Activated T-helper 1 cell treated with anti-CD3 and anti-CD28 coated beads, Interleukin-12 subunit alpha, Interleukin-12 subunit beta, Interleukin-2, Interleukin-4 antibody, amounts not matched to agents 30 ng/mL and 10 ng/mL and 1 ng/mL, durations not matched to agents 14 hours and 24 hours and 36 hours (primary cell): Measurements from ENCODE around the gene MAML3. TPM values are rescaled to one million over a fixed set of nuclear protein-coding genes. Genes with fewer than 3 reads are reported as not detected.

Experiments used
- DNase-seq: peaks from one replicate; pipeline ENCODE4 v3.0.0; 2021; ENCODE audit warnings: low spot score
- H3K27ac Mint-ChIP-seq: one replicate; pipeline ENCODE4 v1.8.0; 2021; ENCODE audit warnings: mild to moderate bottlenecking, mixed read lengths
- H3K27me3 Mint-ChIP-seq: one replicate; pipeline ENCODE4 v1.8.0; 2022; ENCODE audit warnings: mild to moderate bottlenecking, moderate library complexity, mixed read lengths; ENCODE audit not compliant: insufficient read depth
- H3K36me3 Mint-ChIP-seq: one replicate; pipeline ENCODE4 v1.8.0; 2021; ENCODE audit warnings: low read depth, mixed read lengths
- H3K4me1 Mint-ChIP-seq: one replicate; pipeline ENCODE4 v1.8.0; 2021; ENCODE audit warnings: low read depth, mixed read lengths
- H3K4me3 Mint-ChIP-seq: one replicate; pipeline ENCODE4 v1.8.0; 2021; ENCODE audit warnings: mild to moderate bottlenecking, moderate library complexity, mixed read lengths
- H3K9me3 Mint-ChIP-seq: one replicate; pipeline ENCODE4 v1.8.0; 2021; ENCODE audit warnings: mixed read lengths
- intact Hi-C: fragments of 100-400 bp; cut with micrococcal nuclease; formaldehyde crosslinking; loops from one replicate; pipeline ENCODE4 v1.15.1; 2024
- total RNA-seq: library from RNA; stranded (reverse); gene quantifications from 2 replicates; pipeline ENCODE4 v1.2.3, GENCODE V29; 2022

Gene MAML3
- total RNA-seq, 1 donor from 2014 or later, result 0.47 TPM

DNA sequence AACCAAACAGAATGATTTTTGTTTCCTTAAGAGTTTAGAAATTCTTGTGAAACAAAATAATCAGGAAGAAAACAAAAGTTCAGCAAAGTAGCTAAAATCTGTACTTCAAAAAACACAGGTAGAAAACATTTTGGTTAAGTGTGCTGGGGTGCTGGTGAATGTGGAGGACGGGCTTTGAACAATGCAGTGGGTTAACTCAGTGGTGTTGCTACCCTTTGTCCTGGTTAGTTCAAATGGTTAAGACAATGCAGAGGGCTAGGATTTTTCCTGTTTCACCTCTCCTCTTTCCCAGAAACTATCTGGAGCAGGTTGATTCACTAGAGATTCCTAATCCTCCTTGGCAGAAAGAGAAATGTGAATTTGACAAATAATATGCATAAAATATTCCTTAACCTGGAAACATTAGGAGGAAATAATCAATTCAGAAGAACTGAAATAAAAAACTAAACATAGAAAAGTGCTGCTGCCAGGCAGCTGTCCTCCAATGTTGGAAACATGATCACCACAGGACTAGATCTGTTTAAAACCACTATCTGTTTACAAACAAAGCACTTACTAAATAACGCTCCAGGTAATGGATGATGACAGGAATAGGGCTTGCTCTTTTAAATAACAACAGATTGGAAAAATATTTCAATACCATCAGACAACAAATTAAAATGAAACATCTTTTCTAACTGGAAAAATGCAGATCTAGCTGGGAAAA lies 148.9 kb downstream of the MAML3 start:
- Mint-ChIP-seq H3K27ac (no peak overlapping the region), H3K4me1 (no peaks in the 10 kb centered on the region), H3K27me3 (peaks cover 34% of the 10 kb centered on the region), H3K4me3 (no peak overlapping the region), H3K36me3 (no peaks in the 10 kb centered on the region), H3K9me3 (no peaks in the 10 kb centered on the region)
- no peak for DNase-seq
- intact Hi-C loops, result no loop called here

DNA sequence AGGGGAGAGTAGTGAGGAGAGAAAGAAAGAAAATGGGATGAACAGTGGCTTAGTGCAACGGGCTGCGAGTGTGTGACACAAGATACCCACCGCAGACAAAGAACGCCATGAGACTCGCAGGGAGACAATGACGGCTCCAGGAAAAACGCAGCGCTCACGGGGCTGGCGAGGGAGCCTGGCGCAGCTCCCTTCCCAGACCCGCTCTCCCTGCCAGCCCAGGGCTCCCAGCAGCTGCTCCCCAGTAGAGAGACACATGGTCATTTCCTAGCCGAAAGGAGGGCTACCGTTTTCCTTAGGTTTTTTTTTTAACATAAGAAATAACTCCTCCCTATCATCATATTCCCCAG lies 149.5 kb downstream of the MAML3 start:
- H3K4me1 Mint-ChIP-seq, result no peaks in the 10 kb centered on the region
- no peak for DNase-seq
- H3K4me3 Mint-ChIP-seq, result no peak overlapping the region
- intact Hi-C loops, result no loop called here
- no peak overlapping the region for H3K27ac Mint-ChIP-seq
- H3K27me3 Mint-ChIP-seq, result peaks cover 35% of the 10 kb centered on the region
- no peaks in the 10 kb centered on the region for H3K36me3 Mint-ChIP-seq
- H3K9me3 Mint-ChIP-seq, result no peaks in the 10 kb centered on the region

DNA sequence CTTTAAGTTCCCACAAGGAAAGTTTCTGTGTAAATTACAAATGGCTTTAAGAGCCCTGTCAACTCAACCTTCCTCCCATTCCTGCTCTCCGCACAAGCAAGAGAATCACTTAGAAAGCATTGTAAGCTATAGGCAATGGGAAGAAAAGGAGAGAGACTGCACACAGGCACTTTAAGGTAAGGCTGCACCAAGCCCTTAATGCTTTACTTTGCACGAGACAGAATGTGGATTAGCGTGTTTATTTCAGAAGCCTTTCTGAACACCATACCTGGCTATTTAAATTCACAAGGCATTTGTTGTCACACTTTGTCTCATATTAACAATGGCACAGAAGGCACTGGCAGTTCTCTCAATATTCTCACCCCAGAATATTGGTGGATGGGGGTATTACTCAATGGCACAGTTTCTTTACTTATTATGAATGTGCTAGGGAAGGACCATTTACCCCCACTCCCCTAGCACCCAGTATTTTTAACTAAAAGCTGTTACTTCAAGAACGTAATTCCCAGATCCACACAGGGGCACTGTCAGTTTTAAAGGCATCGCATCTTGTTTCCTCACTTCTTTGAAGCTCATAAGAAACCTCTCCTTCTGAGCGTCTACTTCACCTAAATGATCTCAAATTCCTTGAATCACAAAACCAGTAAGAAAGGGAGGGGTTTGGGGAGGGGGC lies 150.0 kb downstream of the MAML3 start:
- no peak for DNase-seq
- Mint-ChIP-seq H3K27me3 (peaks cover 32% of the 10 kb centered on the region), H3K9me3 (no peaks in the 10 kb centered on the region), H3K36me3 (no peaks in the 10 kb centered on the region), H3K4me1 (no peaks in the 10 kb centered on the region), H3K27ac (no peak overlapping the region), H3K4me3 (no peak overlapping the region)
- intact Hi-C loops, result no loop called here

DNA sequence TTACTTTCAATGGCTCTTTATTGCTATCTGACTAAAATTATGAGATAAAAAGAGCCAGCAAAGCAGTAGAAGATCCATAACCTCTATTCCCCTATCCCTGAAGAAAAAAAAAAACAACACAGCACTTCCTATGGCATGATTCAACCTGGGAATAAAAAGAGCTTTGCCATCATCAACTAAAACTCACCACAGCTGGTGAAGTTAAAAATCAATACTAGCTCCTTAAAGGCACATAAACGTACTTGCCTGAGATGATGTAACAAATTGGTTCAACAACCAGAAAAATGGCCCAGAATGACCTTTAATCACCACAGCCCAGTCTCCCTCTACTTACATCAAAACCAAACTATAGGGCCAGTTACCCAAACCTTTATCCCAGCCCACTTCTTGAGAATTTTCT lies 153.8 kb downstream of the MAML3 start:
- Mint-ChIP-seq H3K36me3 (no peaks in the 10 kb centered on the region), H3K4me1 (no peaks in the 10 kb centered on the region), H3K9me3 (no peaks in the 10 kb centered on the region), H3K27me3 (peaks cover 25% of the 10 kb centered on the region), H3K27ac (no peak overlapping the region), H3K4me3 (no peak overlapping the region)
- DNase-seq, result no peak
- intact Hi-C loops, result no loop called here

DNA sequence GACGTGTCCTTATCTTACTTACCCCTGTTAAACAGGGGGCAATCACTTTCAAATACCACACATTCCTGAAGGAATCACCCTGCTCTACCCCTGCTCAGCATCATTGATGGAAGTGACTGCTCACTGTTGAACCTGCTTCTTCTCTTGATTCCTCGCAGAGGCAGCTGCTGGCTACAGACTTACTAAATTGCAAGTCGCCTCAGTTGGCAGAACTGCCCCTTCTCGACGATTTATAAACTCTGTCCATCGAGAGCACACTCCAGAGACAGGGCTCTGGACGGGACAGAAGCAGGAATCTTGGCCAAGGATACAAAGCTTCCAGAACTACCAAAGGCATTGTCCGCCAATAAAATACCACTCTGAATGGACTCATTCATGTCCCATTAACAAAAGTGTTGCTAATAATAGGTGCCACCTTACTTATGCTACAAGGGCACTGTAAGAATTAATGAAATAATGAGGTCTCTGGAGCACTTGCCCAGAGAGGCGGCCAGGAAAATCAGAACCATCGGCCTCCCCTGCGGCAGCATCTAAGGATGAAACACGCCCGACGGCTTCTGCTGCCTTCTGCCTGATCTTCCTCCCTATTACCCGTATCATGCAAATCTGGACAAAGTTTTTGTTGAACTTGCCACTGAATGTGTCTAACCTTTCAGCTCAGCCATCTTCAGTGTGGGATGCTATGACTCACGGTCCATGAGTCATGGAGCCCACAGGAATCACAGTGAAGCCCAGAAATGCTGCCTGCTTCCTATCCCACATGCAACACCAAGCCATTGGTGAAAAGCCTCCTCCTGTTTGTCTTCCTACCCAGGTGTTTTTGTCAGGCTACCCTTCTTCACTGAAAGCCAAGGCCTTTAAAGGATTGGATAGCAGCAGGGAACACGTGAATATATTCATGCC lies 164.9 kb downstream of the MAML3 start:
- Mint-ChIP-seq H3K4me3 (no peak overlapping the region), H3K27ac (no peak overlapping the region), H3K9me3 (no peaks in the 10 kb centered on the region), H3K36me3 (no peaks in the 10 kb centered on the region), H3K27me3 (peaks cover 12% of the 10 kb centered on the region), H3K4me1 (peaks cover 12% of the 10 kb centered on the region)
- intact Hi-C loops, result loop anchor here (1.0 kb wide), 2 partner anchors 11 to 39 kb away; no protein-coding TSS in a partner anchor
- DNase-seq, result no peak

DNA sequence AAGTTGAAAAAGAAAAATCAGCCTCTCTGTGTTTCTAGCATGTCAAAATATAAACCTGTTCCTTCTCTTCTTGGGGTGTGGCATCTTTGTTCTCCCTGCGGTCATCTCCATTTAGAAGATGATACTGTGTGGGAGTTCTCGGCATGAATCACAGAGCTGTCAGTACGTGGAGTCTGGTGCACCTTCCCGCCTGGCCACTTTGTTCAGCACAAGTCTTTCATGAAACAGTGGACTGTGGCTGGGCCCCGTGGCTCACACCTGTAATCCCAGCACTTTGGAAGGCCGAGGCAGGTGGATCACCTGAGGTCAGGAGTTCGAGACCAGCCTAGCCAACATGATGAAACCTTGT lies 166.5 kb downstream of the MAML3 start:
- H3K4me1 Mint-ChIP-seq, result peaks cover 12% of the 10 kb centered on the region
- no peak overlapping the region for H3K27ac Mint-ChIP-seq
- no peak for DNase-seq
- H3K27me3 Mint-ChIP-seq, result peaks cover 11% of the 10 kb centered on the region
- no peak overlapping the region for H3K4me3 Mint-ChIP-seq
- no peaks in the 10 kb centered on the region for H3K36me3 Mint-ChIP-seq
- H3K9me3 Mint-ChIP-seq, result no peaks in the 10 kb centered on the region
- intact Hi-C loops, result no loop called here

DNA sequence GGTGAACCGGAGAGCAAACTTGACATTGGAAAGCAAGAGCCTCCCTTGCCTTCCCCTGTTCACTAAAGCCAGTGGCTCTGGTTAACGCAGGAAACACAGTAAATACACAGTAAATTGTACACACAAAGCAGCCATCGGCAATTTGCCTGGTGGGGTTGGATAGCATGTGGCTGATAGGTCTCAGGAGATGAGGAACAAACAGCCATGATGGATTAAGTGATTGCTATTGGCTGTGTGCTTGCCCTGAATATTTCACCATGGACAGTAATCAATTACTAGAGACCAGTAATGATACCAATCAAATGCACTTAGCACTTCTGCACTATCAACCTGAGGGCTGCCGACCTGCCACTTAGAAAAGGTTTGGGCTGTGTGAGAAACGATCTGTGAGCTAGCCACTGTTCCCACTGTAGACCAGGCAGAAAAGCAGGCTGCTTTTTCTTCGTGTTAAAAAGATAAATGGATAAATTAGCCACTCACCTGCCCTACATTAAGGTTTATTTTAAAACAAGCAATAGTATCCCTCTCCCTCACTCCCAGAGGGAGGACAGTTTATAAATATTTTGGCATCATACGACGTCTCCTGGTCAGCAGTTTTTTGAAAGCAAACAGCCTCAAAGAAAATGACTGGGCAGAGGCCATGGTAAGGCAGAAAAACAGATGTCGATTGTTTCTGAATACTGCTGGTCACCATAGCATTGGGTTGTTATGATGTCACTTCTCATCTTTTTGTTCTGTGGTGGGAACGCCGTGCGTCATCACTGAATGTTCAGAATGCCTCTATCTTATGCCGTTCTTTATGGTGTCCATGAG lies 167.1 kb downstream of the MAML3 start:
- H3K27me3 Mint-ChIP-seq, result peaks cover 11% of the 10 kb centered on the region
- H3K9me3 Mint-ChIP-seq, result no peaks in the 10 kb centered on the region
- intact Hi-C loops, result no loop called here
- H3K4me3 Mint-ChIP-seq, result no peak overlapping the region
- DNase-seq, result no peak
- no peak overlapping the region for H3K27ac Mint-ChIP-seq
- no peaks in the 10 kb centered on the region for H3K36me3 Mint-ChIP-seq
- peaks cover 12% of the 10 kb centered on the region for H3K4me1 Mint-ChIP-seq

DNA sequence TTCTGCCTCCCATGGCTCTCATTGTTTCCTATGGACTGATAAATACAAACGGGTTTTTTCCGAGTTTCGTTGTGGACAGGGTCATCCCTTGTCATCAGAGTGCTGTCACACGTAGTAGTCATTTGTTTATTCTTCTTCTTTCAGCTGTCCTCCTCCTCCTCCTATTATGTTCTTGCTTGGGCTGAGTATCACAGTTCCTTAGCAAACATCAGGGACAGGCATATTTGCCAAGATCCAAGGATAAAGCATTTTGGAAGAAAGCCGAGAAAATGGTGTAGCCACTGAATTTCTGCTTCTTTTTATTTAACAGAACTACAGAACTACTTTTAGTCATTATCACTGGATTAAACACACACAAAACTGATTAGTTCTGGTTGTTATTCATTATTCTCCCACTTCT lies 167.9 kb downstream of the MAML3 start:
- DNase-seq, result no peak
- Mint-ChIP-seq H3K4me3 (no peak overlapping the region), H3K4me1 (peaks cover 12% of the 10 kb centered on the region), H3K9me3 (no peaks in the 10 kb centered on the region), H3K36me3 (no peaks in the 10 kb centered on the region), H3K27me3 (peaks cover 9% of the 10 kb centered on the region), H3K27ac (no peak overlapping the region)
- intact Hi-C loops, result no loop called here

DNA sequence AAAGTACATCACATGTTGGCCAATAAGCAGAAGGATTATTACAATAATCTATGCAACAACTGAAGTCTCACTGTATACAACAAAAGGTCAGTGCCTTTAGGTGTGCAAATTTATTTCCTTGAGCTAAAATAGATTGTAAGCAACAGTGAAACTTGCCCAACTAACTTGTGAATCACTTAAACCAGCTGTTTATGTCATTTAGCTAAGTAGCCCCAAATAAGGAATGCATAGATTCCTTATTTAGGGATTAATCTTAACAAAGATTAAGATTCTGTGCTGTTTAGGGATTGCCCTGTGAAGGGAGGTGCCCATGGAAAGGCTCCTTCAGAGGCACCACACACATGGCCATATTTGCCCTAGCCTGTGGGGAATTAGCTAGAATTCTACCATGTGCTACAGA lies 168.6 kb downstream of the MAML3 start:
- Mint-ChIP-seq H3K36me3 (no peaks in the 10 kb centered on the region), H3K27ac (no peak overlapping the region), H3K27me3 (peaks cover 9% of the 10 kb centered on the region), H3K4me3 (no peak overlapping the region), H3K4me1 (peaks cover 12% of the 10 kb centered on the region), H3K9me3 (no peaks in the 10 kb centered on the region)
- no peak for DNase-seq
- intact Hi-C loops, result no loop called here

DNA sequence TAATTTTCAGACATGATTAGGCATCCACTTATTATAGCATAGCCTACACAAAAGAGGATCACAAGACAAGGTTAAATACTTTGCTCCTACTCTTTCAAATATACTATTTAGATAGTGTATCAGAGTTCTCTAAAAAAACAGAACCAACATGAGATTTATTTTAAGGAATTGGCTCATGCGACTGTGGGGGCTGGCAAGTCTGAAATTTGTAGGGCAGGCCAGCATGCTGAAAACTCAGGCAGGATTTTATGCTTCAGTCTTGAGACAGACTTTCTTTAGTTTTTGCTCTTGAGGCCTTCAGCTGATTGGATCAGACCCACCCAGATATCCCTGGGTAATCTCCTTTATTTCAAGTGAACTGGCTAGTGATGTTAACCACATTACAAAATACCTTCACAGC lies 169.5 kb downstream of the MAML3 start:
- DNase-seq, result no peak
- Mint-ChIP-seq H3K4me1 (peaks cover 10% of the 10 kb centered on the region), H3K36me3 (no peaks in the 10 kb centered on the region), H3K9me3 (no peaks in the 10 kb centered on the region), H3K27me3 (peaks cover 9% of the 10 kb centered on the region), H3K4me3 (no peak overlapping the region), H3K27ac (no peak overlapping the region)
- intact Hi-C loops, result no loop called here

DNA sequence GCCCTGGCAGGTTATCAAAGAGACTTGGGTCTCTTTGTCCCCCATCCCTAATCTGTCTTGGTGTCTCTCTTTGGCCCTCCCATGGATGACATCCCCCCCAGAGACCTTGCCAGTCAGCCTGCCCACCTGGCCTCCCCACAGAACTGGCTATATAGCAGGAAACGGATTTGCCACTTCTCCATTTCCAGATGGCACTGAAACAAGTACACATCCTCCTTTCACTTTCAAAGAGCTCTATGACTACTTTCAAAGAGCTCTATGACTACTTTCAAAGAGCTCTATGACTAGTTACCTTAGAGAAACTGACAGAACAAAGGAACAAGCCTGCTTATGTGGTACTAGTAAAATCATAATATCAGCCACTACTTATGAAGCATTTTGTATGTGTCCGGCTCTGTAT lies 175.3 kb downstream of the MAML3 start:
- no peaks in the 10 kb centered on the region for H3K27me3 Mint-ChIP-seq
- H3K4me3 Mint-ChIP-seq, result peak overlapping the region; percentile 38
- H3K9me3 Mint-ChIP-seq, result no peaks in the 10 kb centered on the region
- H3K27ac Mint-ChIP-seq, result no peak overlapping the region
- no peak for DNase-seq
- peaks cover 2% of the 10 kb centered on the region for H3K36me3 Mint-ChIP-seq
- intact Hi-C loops, result loop anchor here (1.0 to 5.0 kb wide), 4 partner anchors 11 to 120 kb away; no protein-coding TSS in a partner anchor
- peaks cover 42% of the 10 kb centered on the region for H3K4me1 Mint-ChIP-seq

DNA sequence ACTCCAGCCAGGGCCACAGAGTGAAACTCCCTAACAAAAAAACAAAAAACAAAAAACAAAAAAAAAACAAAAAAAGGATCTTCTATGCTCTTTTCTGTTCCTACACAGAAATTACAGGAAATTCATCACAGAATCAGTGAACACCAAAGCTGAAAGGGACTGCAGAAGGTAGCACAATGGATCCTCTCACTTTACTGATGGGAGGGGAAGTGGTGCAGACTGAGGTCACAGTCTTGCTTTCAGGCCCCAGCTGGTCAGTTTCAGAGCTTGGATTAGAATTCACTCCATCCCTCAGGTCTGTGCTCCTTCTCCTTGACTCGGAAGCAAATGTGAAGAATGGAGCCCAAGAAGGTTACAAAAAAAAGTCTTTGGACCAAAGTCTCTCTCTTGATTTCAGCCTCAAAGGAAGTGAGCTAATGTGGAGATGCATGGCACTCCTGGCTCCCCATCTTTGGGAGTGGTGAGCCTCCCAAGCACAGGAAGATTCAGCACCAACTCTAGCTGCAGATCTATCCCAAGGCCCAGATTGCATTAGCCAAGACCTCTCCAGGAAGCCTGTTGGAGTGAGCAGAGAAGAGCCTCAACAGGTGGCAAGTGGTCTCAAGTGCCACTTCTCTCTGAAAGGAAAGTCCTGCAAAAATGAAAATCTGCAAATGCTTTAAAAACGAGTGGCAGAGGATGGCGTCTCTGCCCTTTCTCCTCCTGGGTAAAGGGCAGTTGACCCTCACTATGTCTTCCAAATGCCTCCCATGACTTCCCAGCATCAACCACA lies 176.0 kb downstream of the MAML3 start:
- Mint-ChIP-seq H3K36me3 (peaks cover 2% of the 10 kb centered on the region), H3K27ac (no peak overlapping the region), H3K27me3 (no peaks in the 10 kb centered on the region), H3K4me3 (no peak overlapping the region), H3K9me3 (no peaks in the 10 kb centered on the region), H3K4me1 (peaks cover 49% of the 10 kb centered on the region)
- no peak for DNase-seq
- intact Hi-C loops, result loop anchor here (1.0 to 5.0 kb wide), 4 partner anchors 11 to 120 kb away; no protein-coding TSS in a partner anchor
